Common myeloid progenitor, CD34-positive (primary cell): ENCODE data around the gene DDAH2.

Experiments
- CTCF ChIA-PET: fragments of 350-600 bp; sonication (Branson Sonifier 250); formaldehyde crosslinking; loops from one replicate; lab custom pipeline; 2021; ENCODE audit warnings: antibody characterized with exemption; lab: Charles Lee
- POLR2A ChIA-PET: fragments of 350-600 bp; sonication (Branson Sonifier 250); formaldehyde crosslinking; loops from one replicate; lab custom pipeline; 2021; ENCODE audit warnings: antibody characterized with exemption; lab: Charles Lee
- DNase-seq, 3 donors: peaks; one replicate each; pipeline versions ENCODE4 v3.0.0 to v3.0.0-alpha.2; 2013
- H3K27ac ChIP-seq, 2 experiments: 1 replicate in 1 of 2; 2 replicates in 1 of 2; pipeline ENCODE4 v1.7.0; 2013; ENCODE audit warnings: inconsistent platforms in 2 of 2, low read length in 2 of 2, mild to moderate bottlenecking in 2 of 2, low read depth in 1 of 2, moderate library complexity in 1 of 2; ENCODE audit not compliant: severe bottlenecking in 2 of 2, insufficient read depth in 1 of 2, poor library complexity in 1 of 2
- H3K27me3 ChIP-seq, 5 experiments: replicated peaks in 2 of 5; 1 replicate in 3 of 5; 2 replicates in 2 of 5; pipeline versions ENCODE4 v1.6.1 to v1.7.0; 2013; ENCODE audit warnings: low read length in 4 of 5, mild to moderate bottlenecking in 2 of 5, moderate library complexity in 2 of 5, inconsistent platforms in 1 of 5; ENCODE audit not compliant: insufficient read depth in 5 of 5, control insufficient read depth in 4 of 5
- H3K36me3 ChIP-seq, 4 experiments: 1 replicate in 2 of 4; 2 replicates in 2 of 4; pipeline versions ENCODE4 v1.6.1 to v1.7.0; 2013; ENCODE audit warnings: low read length in 3 of 4, control low read depth in 1 of 4, mild to moderate bottlenecking in 1 of 4; ENCODE audit not compliant: control insufficient read depth in 4 of 4, insufficient read depth in 4 of 4
- H3K4me1 ChIP-seq, 4 experiments: 1 replicate in 3 of 4; 2 replicates in 1 of 4; pipeline versions ENCODE4 v1.6.1 to v1.7.1; 2013; ENCODE audit warnings: low read length in 3 of 4, mild to moderate bottlenecking in 3 of 4, control low read depth in 1 of 4, inconsistent platforms in 1 of 4, moderate library complexity in 1 of 4; ENCODE audit not compliant: control insufficient read depth in 4 of 4, insufficient read depth in 4 of 4; ENCODE audit errors: control extremely low read depth in 1 of 4
- H3K4me3 ChIP-seq, 7 experiments: 1 replicate in 4 of 7; 2 replicates in 3 of 7; pipeline versions ENCODE4 v1.5.1 to v1.7.0; 2013; ENCODE audit warnings: mild to moderate bottlenecking in 7 of 7, low read length in 6 of 7, moderate library complexity in 6 of 7, inconsistent platforms in 2 of 7, low read depth in 2 of 7, control low read depth in 1 of 7; ENCODE audit not compliant: insufficient read depth in 4 of 7, control insufficient read depth in 1 of 7; ENCODE audit errors: extremely low read depth in 1 of 7
- H3K9me3 ChIP-seq, 5 experiments: 1 replicate in 4 of 5; 2 replicates in 1 of 5; pipeline versions ENCODE4 v1.6.1 to v1.7.1; 2013; ENCODE audit warnings: low read length in 4 of 5, mild to moderate bottlenecking in 2 of 5, inconsistent platforms in 1 of 5, low read depth in 1 of 5, moderate library complexity in 1 of 5; ENCODE audit not compliant: control insufficient read depth in 4 of 5, insufficient read depth in 2 of 5; ENCODE audit errors: control extremely low read depth in 1 of 5
- WGBS: methylation state at CpG from one replicate; pipeline ENCODE4 v1.1.5; 2013; ENCODE audit not compliant: insufficient coverage; 5-methylcytosine and 5-hydroxymethylcytosine counted together

The DDAH2 gene

DNA sequence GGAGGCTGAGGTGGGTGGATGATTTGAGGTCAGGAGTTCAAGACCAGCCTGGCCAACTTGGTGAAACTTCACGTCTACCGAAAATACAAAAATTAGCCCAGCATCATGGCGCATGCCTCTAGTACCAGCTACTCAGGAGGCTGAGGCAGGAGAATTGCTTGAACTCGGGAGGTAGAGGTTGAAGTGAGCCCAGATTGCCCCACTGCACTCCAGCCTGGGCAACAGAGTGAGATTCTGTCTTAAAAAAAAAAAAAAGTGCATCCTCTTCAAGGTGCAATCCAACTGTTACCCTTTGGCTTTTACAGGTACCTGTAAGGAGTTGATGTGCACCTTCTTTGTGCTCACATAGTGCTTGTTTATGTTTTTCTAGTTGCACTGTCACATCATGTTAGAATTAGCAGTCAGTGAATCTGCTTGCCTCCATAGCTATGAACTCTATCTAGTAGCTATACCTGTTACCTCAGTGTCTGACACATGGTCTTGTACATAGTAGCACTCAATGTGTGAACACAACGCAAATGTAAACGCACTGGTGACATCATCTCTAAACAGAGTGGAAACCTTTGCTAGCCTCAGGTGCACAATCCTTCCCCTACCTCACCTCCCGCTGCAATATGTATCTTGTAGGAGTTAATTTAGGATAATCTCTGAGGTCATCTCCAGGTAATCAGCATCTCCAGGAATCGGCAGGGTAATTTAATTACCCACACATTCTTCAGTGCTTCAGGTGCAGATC is 20.4 kb upstream of the DDAH2 start:
- Histone ChIP-seq H3K4me1 (no peaks in the 10 kb centered on the region), H3K4me3 (no peak overlapping the region), H3K27ac (peak overlapping the region in 1 of 2 experiments; percentile 6), H3K27me3 (no peaks in the 10 kb centered on the region), H3K9me3 (no peaks in the 10 kb centered on the region), H3K36me3 (peaks cover 0 to 40% (median 18%) of the 10 kb centered on the region in 4 experiments)
- DNase-seq, result no peak
- 100% methylated on average over 5 of the region's 8 CpGs for WGBS
- POLR2A ChIA-PET, result interaction anchor here (0.7 kb wide), 1 partner anchor 78 kb away, joined by 5 read pairs; no protein-coding TSS in a partner anchor
- CTCF ChIA-PET, result interaction anchor here (0.7 to 1.1 kb wide), 5 partner anchors 11 to 1578 kb away, joined by 3 to 4 read pairs (median 3); no protein-coding TSS in a partner anchor

DNA sequence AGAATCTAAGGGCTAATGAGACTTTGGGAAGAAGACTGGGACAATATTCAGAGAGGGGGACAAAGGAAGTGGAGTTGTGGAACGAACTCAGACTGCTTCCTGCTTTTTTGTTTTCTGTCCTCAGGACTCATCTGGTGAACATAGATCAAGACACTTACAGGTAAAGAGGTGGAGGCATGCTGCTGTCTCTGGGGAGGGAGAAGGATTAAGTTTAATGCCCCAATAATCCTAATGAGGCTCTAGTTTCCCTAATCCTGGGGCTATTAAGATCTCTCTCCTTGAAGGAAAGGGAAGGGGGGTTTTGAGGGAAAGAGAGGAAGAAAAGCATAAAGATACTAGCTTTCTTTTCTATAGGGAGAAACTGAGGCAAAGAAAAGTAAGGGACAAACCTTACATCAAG is 15.3 kb upstream of the DDAH2 start:
- Histone ChIP-seq H3K9me3 (no peaks in the 10 kb centered on the region), H3K27ac (peak overlapping the region in 1 of 2 experiments; percentile 52), H3K27me3 (no peaks in the 10 kb centered on the region), H3K4me3 (no peak overlapping the region), H3K4me1 (peaks cover 4 to 19% (median 9%) of the 10 kb centered on the region in 4 experiments), H3K36me3 (peaks cover 8 to 52% (median 27%) of the 10 kb centered on the region in 4 experiments)
- ChIA-PET POLR2A (no interaction called here), CTCF (interaction anchor here (0.8 to 1.8 kb wide), 2 partner anchors 25 to 33 kb away, joined by 3 to 8 read pairs; no protein-coding TSS in a partner anchor)
- WGBS, result 80% methylated on average over 1 of the region's 1 CpG
- no peak for DNase-seq

DNA sequence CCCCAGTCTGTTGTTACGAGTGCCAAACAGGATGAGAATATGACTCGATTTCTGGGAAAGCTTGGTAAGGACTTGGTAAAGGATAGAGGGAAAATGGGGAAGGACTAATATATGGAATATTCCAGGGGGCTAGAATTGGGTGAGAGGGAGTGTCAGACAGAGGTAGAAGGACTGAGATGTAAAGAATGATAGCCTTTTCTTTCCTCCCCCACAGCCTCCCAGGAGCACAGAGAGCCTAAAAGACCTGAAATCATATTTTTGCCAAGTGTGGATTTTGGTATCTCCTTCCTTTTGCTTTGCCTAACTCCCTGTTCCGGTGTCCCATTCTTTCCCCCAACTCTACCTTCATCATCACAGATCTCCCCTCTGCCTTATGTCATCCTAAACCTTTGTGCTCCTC is 13.8 kb upstream of the DDAH2 start:
- H3K36me3 ChIP-seq, result peaks cover 6 to 44% (median 23%) of the 10 kb centered on the region in 4 experiments
- H3K9me3 ChIP-seq, result no peaks in the 10 kb centered on the region
- WGBS, result 100% methylated on average over 3 of the region's 3 CpGs
- CTCF ChIA-PET, result interaction anchor here (1.1 kb wide), 1 partner anchor 26 kb away, joined by 3 read pairs; no protein-coding TSS in a partner anchor
- H3K4me1 ChIP-seq, result peaks cover 15 to 33% (median 24%) of the 10 kb centered on the region in 4 experiments
- H3K27me3 ChIP-seq, result no peaks in the 10 kb centered on the region
- H3K4me3 ChIP-seq, result no peak overlapping the region
- no peak for DNase-seq
- peak overlapping the region in 1 of 2 experiments; percentile 52 for H3K27ac ChIP-seq
- POLR2A ChIA-PET, result interaction anchor here (0.6 kb wide), 1 partner anchor 84 kb away, joined by 3 read pairs; no protein-coding TSS in a partner anchor

- ChIA-PET CTCF (interaction anchor here (0.9 to 19.7 kb wide), 7 partner anchors 10 to 89 kb away, joined by 3 to 268 read pairs (median 4); partner anchors contain the start of genes DDAH2 and SAPCD1), POLR2A (interaction anchor here (0.6 to 2.6 kb wide), 3 partner anchors 14 to 20 kb away, joined by 3 to 10 read pairs (median 3); no protein-coding TSS in a partner anchor)
- H3K27me3 ChIP-seq, result no peaks in the 10 kb centered on the region
- H3K4me3 ChIP-seq, result no peak overlapping the region
- H3K36me3 ChIP-seq, result peaks cover 6 to 34% (median 18%) of the 10 kb centered on the region in 4 experiments
- 100% methylated on average over 1 of the region's 2 CpGs for whole genome bisulfite sequencing
- H3K27ac ChIP-seq, result peak overlapping the region in 1 of 2 experiments; percentile 52
- peaks cover 15 to 42% (median 35%) of the 10 kb centered on the region in 4 experiments for H3K4me1 ChIP-seq
- no peaks in the 10 kb centered on the region for H3K9me3 ChIP-seq
- DNase-seq, result no peak
Observed at GRCh38 chr6:31741815-31742214, 12.7 kb upstream of the DDAH2 start.

DNA sequence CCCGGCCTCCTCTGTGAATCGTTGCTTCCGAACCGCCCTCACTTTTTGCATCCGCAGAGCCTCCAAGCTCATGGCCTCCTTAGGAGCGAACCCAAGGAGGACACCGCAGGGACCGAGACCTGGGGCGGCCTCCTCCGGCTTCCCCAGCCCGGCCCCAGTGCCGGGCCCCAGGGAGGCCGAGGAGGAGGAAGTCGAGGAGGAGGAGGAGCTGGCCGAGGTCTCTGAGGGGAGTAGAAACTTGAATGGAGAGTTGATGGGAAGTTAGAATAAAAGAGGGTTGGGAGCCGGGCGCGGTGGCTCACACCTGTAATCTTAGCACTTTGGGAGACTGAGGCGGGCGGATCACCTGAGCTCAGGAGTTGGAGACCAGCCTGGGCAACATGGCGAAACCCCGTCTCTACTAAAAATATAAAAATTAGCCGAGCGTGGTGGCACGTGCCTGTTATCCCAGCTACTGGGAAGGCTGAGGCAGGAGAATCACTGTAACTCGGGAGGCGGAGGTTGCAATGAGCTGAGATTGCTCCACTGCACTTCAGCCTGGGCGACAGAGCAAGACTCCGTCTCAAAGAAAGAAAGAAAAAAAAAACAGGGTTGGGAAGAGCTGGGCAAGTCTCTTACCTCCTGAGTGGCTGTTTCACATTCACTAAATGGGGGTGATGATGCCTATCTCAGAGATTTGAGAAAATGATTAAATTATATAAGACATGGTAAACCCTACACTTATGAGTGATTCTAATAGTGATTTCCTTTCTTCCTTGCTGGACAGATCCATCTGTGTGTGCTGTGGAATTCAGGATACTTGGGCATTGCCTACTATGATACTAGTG is 11.5 kb upstream of the DDAH2 start:
- ChIA-PET POLR2A (interaction anchor here (0.9 to 4.0 kb wide), 8 partner anchors 9 to 87 kb away, joined by 3 to 53 read pairs (median 6); partner anchors contain the start of genes DDAH2, GPANK1, HSPA1B and MPIG6B), CTCF (interaction anchor here (0.6 to 19.7 kb wide), 14 partner anchors 9 to 91 kb away, joined by 3 to 268 read pairs (median 4); partner anchors contain the start of genes DDAH2, LSM2, LY6G6C and MPIG6B)
- WGBS, result 5% methylated on average over 25 of the region's 29 CpGs
- H3K27ac ChIP-seq, result peak overlapping the region; percentile 99
- H3K36me3 ChIP-seq, result peaks cover 6 to 34% (median 18%) of the 10 kb centered on the region in 4 experiments
- H3K9me3 ChIP-seq, result no peaks in the 10 kb centered on the region
- H3K4me1 ChIP-seq, result peaks cover 15 to 51% (median 40%) of the 10 kb centered on the region in 4 experiments
- H3K4me3 ChIP-seq, result peak overlapping the region; percentile 68 to 100 (median 74)
- no peaks in the 10 kb centered on the region for H3K27me3 ChIP-seq
- DNase-seq, result no peak

DNA sequence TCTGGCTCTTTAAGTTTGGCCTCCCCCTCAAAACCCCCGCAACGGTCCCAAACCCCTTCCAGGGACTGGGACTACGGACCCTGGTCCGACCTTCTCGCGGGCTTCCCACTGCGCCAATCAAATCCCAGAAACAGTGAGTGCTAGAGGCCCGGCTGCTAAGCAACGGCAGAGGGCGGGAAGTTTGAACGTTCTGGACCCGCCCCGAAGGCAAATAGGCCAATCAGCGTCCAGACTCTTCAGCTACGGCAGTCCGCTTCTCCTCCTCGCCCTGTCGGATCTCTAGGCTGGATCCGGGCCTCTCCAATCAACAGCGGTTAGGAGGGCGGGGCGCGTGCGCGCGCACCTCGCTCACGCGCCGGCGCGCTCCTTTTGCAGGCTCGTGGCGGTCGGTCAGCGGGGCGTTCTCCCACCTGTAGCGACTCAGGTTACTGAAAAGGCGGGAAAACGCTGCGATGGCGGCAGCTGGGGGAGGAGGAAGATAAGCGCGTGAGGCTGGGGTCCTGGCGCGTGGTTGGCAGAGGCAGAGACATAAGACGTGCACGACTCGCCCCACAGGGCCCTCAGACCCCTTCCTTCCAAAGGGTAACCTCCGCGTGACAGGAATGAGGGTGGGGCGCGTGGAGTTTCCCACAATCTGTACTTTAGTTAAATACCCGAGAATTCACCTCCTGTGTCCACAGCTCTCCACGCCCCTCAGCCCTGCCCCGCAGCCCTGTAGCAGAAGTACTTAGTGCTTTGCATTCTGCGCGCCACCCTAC is 10.7 kb upstream of the DDAH2 start, which contains the start of gene MSH5:
Gene MSH5 (plus strand): TSS at position 367 of the 758 bp plus-strand sequence. CDS start 462 bp downstream, outside the sequence.
- H3K27me3 ChIP-seq, result no peaks in the 10 kb centered on the region
- peaks cover 2 to 28% (median 18%) of the 10 kb centered on the region in 4 experiments for H3K36me3 ChIP-seq
- H3K9me3 ChIP-seq, result no peaks in the 10 kb centered on the region
- peak; percentile 96 to 98 (median 97) for DNase-seq
- peak within 1 kb of the TSS; percentile 99 for H3K27ac ChIP-seq
- peaks cover 15 to 56% (median 44%) of the 10 kb centered on the region in 4 experiments for H3K4me1 ChIP-seq
- ChIA-PET CTCF (interaction anchor here (0.7 to 19.7 kb wide), 12 partner anchors 11 to 124 kb away, joined by 3 to 268 read pairs (median 5); partner anchors contain the start of genes DDAH2, LSM2, LY6G6C and MPIG6B), POLR2A (interaction anchor here (0.5 to 4.0 kb wide), 11 partner anchors 8 to 219 kb away, joined by 3 to 53 read pairs (median 4); partner anchors contain the start of genes DDAH2, HSPA1B, LSM2 and MPIG6B)
- 0% methylated on average over 49 of the region's 58 CpGs for WGBS
- peak within 1 kb of the TSS; percentile 71 to 100 (median 75) for H3K4me3 ChIP-seq
